Lower leg skin (tissue), 4 donors: ENCODE data around the gene ZFPM1. TPM values are rescaled to one million over a fixed set of nuclear protein-coding genes. Genes with fewer than 3 reads are reported as not detected.

ENCODE experiments used
- DNase-seq, 2 donors: peaks; one replicate each; pipeline ENCODE4 v3.0.0-alpha.2; 2019; ENCODE audit warnings: low spot score in 2 of 2
- H3K4me3 ChIP-seq: fragments of 200-600 bp; sonication (generic); 2 replicates; pipeline ENCODE4 v1.5.1; 2017; ENCODE audit warnings: mild to moderate bottlenecking, low read depth; ENCODE audit not compliant: poor library complexity, severe bottlenecking
- POLR2A ChIP-seq, 2 donors: fragments of 450-650 bp; IDR thresholded peaks; one replicate each; pipeline ENCODE4 v1.6.1; 2016 to 2017; ENCODE audit warnings: antibody characterized with exemption in 2 of 2, mild to moderate bottlenecking in 1 of 2, moderate library complexity in 1 of 2
- WGBS, 2 donors: methylation state at CpG; one replicate each; pipeline ENCODE4 v1.1.5; 2018; 5-methylcytosine and 5-hydroxymethylcytosine counted together
- intact Hi-C: fragments of 100-400 bp; cut with DNase I; formaldehyde crosslinking; loops from one replicate; pipeline ENCODE4 v1.15.0; 2023; ENCODE audit warnings: low total_unique reads
- total RNA-seq, 4 donors: library from RNA; depleted of rRNA; stranded (reverse); fragments of >200 nt; gene quantifications; one replicate each; pipeline ENCODE4 v1.1.0, GENCODE V29; 2016
- TF ChIP-seq, protein P1 (sequence below), 3 donors: fragments of 450-650 bp; IDR thresholded peaks; one replicate each; pipeline ENCODE4 v1.5.1; 2016; ENCODE audit warnings: antibody characterized with exemption in 3 of 3, mild to moderate bottlenecking in 3 of 3, moderate library complexity in 2 of 3

Gene ZFPM1
- total RNA-seq, 4 donors from 2014 or later = 2.0 to 4.0 (median 3.1) TPM

DNA sequence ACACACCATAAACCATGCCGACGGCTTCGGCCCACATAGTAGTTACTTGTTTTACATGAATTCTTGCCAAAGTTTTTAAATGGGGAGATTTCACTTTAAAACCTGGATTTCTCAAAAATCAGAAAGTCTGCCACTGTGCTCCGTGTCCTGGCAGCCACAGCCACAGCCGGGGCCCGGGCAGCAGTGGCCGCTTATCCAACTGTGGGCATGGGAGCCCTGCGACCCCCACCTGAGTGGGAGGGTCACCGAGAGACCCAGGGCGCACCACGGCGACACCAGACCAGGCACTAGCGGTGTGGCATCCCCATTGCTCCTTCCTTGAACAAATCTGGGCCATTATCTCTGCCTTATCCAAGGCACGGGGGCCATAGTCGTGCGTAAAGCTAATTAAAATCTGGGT, 40.3 kb upstream of the ZFPM1 start:
- TF ChIP-seq POLR2A (IDR thresholded peaks at IDR 0.05) = no peak
- TF ChIP-seq, protein P1, sequence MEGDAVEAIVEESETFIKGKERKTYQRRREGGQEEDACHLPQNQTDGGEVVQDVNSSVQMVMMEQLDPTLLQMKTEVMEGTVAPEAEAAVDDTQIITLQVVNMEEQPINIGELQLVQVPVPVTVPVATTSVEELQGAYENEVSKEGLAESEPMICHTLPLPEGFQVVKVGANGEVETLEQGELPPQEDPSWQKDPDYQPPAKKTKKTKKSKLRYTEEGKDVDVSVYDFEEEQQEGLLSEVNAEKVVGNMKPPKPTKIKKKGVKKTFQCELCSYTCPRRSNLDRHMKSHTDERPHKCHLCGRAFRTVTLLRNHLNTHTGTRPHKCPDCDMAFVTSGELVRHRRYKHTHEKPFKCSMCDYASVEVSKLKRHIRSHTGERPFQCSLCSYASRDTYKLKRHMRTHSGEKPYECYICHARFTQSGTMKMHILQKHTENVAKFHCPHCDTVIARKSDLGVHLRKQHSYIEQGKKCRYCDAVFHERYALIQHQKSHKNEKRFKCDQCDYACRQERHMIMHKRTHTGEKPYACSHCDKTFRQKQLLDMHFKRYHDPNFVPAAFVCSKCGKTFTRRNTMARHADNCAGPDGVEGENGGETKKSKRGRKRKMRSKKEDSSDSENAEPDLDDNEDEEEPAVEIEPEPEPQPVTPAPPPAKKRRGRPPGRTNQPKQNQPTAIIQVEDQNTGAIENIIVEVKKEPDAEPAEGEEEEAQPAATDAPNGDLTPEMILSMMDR (IDR thresholded peaks at IDR 0.05) = no peak
- 80 to 83% methylated on average over 16 of the region's 16 CpGs for WGBS, 2 donors
- intact Hi-C loops = no loop called here
- no peak for DNase-seq
- no peak overlapping the region for H3K4me3 ChIP-seq

DNA sequence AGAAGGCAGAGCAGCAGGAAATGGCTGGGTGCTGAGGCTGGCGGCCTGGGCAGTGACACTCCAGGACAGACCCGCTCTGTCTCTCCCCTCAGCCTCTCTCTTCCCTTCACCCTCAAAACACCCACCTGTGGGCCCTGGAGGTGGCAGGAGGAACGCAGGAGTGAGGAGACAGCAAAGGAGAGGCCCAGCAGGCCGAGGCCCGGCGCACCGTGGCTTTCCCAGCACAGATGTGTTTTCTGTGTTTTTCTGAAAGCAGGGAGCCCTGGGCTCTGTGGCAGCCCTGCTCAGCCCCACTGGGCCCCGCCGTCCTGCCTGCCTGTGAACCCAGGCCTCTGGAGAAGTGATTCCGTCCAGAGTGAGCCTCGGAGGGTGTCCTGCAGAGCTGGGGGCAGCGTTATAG, 39.8 kb upstream of the ZFPM1 start:
- WGBS, 2 donors = 88 to 89% methylated on average over 12 of the region's 12 CpGs
- intact Hi-C loops = no loop called here
- no peak for DNase-seq
- TF ChIP-seq POLR2A (IDR thresholded peaks at IDR 0.05) = no peak
- TF ChIP-seq, protein P1 (IDR thresholded peaks at IDR 0.05) = no peak
- no peak overlapping the region for H3K4me3 ChIP-seq

DNA sequence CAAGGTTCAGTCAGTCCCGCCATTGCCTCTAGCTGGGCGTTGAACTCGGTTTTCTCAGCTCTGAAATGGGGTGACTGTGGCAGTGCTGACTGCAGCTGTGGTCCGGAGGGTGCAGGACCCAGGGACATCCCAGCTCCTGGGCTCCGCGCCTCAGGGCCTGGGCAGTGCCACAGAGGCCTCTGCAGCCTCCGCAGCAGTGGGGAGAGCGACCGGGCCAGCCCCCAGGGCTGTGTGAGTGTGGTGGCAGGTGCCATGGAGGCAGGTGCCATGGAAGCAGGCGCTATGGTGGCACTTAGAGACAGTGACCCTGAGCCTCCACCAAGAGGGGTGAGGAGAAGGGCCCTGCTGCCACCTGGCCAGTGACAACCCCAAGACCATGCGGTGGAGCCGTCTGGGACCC, 39.4 kb upstream of the ZFPM1 start:
- TF ChIP-seq POLR2A (IDR thresholded peaks at IDR 0.05) = no peak
- TF ChIP-seq, protein P1 (IDR thresholded peaks at IDR 0.05) = no peak
- 91 to 96% methylated on average over 6 to 12 of the region's 12 CpGs for WGBS, 2 donors
- DNase-seq = no peak
- intact Hi-C loops = no loop called here
- no peak overlapping the region for H3K4me3 ChIP-seq

GRCh38 chr16:88414521-88415380, 38.3 kb upstream of the ZFPM1 start:
- H3K4me3 ChIP-seq = no peak overlapping the region
- intact Hi-C loops = no loop called here
- TF ChIP-seq, protein P1 (IDR thresholded peaks at IDR 0.05) = no peak
- TF ChIP-seq POLR2A (IDR thresholded peaks at IDR 0.05) = no peak
- no peak for DNase-seq
- 81 to 88% methylated on average over 22 of the region's 34 CpGs for WGBS, 2 donors

- DNase-seq = no peak
- intact Hi-C loops = no loop called here
- WGBS, 2 donors = 80 to 84% methylated on average over 5 of the region's 5 CpGs
- no peak overlapping the region for H3K4me3 ChIP-seq
- no peak for TF ChIP-seq POLR2A (IDR thresholded peaks at IDR 0.05)
- TF ChIP-seq, protein P1 (IDR thresholded peaks at IDR 0.05) = no peak
Measured at GRCh38 chr16:88415381-88415705, 37.7 kb upstream of the ZFPM1 start.
